T-helper 1 cell (primary cell): ENCODE data around the gene CACNB4.
A peak's percentile ranks its signal among the peaks of the same experiment; 100 is the strongest.
"Not testable (repeated sequence)": the region's sequence is repeated elsewhere in the genome, so short reads cannot be mapped to it uniquely, and the experiment has no call there.

Experiments
- DNase-seq, 5 donors: peaks; one replicate each; pipeline ENCODE4 v3.0.0-alpha.2; 2012 to 2020

Gene CACNB4

DNA sequence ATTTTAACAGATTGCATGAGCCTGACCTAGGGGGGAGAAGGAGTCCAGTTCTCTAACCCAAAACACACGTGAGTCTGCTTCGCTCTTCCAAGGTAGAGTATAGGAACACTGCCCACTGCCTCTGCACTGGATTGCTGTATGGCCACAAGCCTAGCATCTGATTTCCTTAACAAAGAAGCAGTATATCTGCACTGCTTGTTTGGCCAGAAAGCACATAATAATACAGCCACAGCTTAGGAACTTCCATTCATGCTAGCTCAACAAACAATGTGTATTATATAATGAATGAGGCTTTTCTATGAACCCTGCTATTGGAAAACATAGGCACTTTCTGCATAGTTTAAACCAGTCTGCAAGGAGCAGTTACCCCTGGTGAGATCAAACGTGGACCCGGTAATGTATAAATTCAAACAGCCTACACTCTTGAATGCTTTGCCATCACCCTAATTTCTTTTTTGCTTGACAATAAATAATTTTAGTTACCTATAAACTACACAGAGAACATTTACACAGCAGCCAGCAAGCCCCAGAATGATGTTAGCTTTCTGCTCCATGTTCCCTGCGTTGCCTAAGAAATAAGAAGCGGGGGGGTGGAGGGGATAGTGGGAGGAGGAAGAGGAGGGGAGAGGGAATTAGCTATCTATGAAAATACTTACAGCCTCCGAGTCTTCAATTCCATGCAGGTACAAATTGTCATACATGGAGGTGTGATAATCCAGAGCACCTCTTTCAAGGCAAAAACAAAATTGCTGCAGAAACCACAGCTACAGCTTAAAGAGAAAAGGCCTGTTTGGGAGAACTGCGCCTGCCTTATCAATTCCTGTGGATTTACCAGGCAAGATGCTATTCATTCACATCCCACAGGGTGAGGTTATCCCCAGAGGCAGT lies 125.6 kb downstream of the CACNB4 start:
- no peak for DNase-seq

DNA sequence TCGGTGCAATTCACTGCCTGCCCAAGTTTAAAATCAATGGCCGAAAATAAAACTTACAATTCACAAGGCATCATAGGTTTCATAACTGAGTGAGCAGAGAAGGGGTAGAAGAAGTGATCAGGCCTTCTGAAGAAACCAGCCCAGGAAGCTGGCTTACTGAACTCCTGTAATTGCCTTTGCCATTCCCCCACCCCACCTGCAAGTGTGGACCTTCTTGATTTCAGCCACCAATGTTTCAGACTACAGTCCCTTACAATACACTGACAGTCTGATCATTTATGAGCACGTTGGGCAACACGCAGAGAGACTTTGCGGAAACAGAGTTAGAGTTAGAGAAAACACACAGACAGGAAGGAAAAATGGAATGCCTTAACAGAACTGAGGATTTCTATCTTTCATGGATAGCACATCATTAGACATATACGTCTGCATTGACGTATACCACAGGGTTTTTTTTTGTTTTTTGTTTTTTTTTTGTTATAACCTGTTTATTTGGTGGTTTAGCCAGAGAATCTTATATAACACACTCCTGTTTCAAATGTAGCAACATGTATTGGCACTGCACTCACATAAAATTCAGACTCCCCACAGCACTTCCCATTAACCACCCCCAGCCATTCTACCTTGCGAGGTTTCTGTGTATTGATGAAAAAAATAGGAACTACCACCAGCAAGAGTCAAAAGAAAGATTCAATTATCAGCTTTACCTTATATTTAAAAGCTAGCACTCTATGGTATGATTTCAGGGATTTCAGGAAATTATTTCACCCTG lies 126.4 kb downstream of the CACNB4 start:
- DNase-seq = no peak

DNA sequence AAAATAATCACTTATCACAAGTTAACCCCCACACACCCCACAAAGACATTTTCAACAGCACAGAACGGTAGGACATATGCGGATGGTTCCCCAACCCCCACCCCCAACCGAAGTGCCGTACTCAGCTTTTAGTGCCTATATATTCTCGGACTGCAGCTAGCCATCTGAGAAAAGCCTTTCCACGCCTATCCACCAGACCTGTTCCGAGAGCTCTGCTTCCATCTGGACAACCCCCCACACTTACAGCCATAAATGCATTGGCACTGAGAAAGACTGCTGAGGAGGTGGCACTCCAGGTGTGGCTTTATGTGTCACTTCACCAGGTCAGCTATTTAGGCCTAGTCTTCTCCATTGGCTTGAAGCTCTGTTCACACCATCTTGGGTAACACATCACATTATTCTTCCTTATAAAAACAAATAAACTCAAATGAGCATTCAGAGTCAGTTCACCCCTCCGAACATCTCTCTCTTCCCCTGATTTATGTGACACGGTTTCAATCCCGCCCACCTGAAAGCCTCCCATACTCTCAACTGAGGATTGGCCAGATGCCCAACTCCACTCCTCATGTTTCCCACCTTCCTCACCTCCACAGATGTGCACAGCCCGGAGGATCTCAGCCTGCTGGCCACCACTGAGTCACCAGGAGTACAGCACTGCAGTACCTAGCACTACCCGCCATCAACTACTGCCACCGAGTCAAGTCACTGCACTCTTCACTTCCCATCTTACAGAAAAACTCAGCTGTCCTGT lies 127.4 kb downstream of the CACNB4 start:
- DNase-seq = no peak

DNA sequence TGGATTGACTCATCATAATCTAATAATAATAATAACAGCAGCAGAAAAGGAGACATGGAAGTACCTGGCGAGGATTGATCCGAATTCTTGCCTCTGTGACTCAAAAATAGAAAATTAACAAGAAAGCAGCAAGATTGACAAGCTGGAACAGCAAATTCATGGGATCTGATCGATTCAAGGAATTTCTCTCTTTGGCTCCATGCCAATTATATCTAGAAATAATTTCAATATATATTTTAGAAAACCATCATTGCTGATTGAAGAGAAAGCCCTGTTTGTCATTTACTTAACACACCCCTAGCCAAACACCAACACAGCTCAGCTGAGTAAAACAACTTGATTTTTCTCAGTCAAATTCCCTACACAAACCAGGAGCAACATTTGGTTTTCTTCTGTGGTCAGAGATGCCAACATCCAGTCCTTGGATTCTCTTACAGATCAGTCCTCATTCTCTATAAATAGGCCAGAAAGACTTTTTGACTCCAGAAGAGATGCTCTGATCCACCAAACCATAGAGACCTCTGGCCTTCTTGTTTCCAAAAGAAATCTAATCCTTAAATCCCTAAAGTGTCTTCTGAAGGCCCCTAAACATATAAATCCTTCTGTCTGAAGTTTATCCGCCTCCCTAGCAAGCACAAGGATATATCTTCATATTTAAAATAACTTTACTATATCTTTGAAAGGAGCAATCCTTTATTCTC lies 129.9 kb downstream of the CACNB4 start:
- DNase-seq = no peak

DNA sequence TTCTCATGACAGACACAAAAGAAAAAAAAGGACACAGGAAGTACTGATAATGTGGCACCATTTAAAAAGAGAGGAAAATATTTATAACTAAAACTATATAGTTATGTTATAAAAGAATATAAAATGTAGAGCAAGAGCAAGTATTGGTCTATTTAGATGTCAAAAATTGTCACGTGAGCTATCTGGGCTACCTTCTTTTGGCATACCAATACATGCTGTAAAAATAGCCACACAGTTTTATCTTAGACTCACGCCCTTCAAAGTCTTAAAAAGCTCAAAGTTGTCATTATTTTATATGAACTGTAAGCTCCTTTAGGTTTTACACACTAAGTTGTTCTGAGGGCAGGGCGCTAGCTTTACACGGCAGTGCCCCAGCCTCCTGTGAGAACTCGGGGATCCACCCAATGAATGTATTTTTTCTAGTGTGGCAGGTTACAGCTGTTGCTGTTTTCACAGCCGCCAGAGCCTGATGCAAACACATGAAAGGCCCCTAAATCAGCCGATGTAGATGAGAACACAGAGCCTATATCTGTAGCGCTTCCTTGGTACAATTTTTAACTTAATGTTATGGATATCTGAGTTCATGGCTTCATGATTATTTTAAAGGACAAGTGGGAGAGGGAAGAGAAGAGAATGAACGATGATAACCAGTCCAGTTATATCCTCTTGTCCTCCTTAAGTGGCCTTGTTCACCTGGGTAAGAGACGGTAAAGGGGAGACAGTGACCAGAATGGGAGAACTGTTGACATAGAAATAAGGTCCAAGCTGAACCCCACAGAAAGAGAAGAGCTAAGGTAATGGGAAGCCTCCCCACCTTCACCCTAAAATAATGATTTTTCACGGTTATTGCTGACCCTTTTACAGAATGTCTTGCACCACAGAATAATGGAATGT lies 130.8 kb downstream of the CACNB4 start:
- no peak for DNase-seq

DNA sequence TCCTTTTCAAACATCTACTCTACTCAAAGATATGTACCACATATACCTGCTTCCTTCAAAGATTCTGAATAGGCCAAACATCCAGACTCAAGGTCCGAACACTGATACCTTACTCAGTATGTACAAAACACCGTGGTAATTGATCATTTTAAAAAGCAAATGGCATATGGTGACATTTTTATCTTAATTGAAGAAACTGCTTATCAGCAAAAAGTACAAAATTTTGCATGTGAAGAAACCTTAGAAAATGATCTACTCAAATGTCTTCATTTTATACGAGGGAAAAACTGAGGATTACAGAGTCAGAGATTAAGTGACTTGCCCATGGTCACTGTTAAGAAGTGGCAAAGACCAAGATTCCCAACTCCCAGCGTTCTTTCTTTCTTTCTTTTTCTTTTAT lies 133.0 kb downstream of the CACNB4 start:
- no peak for DNase-seq

DNA sequence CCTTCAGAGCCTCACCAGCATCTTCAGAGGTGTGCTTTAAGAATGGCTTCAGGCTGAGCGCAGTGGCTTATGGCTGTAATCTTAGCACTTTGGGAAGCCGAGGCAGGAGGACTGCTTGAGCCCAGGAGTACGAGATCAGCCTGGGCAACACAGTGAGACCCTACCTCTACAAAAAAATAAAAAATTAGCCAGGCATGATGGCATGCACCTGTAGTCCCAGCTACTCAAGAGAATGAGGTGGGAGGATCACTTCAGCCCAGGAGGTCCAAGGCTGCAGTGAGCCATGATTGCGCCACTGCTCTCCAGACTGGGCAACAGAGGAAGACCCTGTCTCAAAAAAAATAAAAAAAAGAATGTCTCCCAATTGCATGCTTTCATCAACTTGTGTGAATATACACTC lies 137.3 kb downstream of the CACNB4 start:
- DNase-seq = no peak

DNA sequence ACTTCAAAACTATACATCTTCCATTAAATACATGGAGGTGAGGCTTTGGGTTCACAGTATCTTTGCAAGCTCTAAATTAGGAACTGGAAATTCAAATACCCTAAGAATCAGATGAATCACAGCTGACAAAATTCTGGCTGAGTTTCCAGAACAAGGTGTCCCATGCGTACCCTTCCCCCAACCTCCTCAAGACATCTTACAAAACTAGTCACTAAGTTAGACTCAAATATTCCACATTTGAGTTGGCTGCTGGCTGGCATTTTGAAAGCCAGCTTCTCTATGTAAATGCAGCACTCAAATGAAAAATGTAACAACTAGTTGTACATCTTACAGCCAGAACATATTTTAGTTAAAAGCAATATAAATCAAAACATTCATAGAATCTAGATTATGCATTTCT lies 139.6 kb downstream of the CACNB4 start:
- no peak for DNase-seq

DNA sequence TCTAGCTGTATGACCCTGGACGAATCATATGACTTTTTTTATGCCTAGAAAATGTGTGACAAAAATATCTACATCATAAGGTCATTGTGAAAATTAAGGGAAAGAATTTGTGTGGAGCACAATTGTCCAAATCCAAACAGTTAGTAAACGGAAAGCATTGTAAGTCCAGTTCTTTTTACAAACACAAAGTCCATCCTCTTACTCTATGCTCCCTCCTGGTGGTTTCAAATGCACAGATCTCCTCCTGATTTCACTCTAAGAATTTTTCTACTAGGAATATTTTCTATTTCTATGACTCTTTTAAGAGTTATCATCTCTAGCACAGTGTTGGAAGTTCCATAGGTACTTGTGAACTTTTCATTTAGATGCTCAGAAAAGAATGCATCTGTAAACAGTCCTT lies 145.4 kb downstream of the CACNB4 start:
- no peak for DNase-seq

DNA sequence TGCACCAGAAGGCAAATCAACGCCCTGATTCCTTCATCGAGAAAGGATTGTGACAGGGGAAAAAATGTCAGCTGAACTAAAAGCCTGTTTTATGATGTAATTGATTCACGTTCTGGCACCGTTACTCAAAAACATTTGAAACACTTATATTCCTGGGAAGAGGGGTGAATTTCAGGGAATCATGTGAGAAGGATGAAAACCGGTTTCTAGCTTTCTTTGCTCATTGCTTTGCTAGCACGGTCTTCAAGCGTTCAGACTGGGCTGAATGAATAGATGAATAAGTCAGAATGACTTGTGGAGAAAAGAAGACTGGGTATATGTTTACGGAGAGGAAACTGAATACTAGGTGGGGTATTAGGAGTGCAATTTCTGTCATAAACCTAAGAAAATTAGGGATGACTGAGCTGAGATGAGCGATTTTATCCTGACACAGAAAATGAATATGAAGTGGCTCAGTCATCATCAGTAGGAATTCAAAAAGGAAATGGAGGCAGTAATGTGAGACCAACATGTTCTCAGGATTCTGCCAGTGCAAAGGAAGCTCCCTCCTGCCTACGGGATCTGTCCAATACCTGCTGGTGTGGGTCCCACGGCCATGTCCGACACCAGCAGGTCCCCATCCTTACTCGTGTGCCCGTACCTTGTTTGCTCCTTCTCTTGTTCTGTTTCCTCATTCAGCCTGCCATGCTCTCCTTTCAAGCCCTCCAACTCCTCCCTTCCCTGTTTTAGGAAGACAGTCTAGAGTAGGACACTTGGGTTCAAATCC lies 146.0 kb downstream of the CACNB4 start:
- no peak for DNase-seq

DNA sequence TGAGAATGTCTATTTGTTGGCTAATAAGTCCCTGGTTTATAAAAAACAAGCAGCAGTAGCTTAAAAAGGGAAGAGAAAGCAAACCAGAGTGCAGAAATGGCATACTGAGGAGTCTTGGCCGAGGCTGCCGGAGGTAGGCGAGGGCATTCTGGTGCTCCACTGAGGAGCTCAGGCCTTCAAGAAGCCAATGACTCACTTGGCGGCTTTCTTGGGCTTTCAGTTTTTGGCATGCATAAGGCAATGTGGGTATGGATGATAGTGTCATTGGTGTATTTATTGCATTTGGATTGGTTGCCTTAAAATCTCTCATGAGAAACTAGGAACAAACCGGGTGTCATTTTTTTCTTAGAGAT lies 151.1 kb downstream of the CACNB4 start:
- DNase-seq = no peak

DNA sequence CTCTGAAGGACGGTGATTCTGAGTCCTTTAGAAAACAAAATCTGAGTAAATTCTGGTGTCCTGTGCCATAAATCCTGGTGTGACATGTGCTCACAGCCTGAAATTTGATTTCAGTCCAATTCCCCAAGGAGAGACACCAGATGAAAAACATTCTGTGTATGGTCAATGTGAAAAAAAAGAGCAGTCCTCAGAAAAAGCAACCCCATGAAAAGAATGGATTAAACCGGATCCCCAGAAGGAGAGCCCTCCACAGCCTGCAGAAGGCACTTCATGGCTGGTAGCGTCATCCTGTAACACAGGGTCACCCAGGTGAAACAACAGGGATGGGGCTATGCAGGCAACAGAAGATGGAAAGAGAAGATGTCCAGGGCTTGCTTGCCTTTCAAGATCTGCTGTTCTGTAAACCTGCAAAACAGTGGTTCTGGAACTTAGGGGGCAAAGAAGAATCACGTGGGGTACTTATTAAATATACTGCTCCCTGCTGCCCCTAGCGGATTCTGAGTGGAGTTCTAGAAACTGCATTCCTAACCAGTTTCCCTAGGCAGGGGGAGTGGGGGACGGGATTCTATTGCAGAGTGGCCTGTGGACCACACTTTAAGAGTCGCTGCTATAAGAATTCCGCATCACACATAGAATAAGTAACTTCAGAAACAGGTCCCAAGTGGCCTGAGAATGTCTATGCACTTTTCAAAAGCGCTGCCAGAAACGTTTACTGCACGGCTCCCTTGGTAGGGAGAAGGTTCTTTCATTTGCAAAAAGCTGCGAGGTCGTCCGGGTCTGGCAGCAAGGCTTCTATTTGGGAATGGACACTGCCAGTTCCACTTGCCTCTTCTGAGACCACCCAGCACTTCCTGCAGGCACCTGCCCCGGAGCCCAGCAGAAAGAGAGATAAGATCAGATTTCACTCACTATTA lies 151.7 kb downstream of the CACNB4 start:
- peak in 1 of 5 donors; percentile 8 for DNase-seq

DNA sequence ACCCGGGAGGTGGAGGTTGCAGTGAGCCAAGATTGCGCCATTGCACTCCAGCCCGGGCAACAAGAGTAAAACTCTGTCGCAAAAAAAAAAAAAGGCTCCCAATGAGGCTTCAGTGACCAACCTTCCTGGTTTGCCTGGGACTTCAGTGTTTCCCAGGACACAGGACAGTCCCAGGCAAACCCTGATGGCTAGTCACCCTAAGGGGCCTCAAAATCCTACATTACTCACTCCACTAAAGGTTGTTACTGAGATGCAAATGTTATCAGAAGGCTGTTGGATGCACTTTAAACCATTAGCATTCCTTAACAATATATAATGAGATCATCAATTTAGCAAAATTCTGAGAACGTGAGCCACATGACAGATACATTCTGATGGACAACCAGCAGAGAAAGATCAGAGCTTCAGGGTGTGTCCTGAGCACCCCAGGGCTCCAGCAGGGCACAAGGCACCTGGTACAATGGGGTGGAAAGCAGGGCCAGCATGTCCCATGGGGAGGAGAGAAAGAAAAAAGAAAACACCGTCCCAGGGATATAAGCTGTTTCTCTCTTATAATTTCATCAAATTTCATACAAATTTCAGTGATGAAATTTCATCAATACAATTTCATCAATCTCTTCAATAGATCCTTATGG lies 152.5 kb downstream of the CACNB4 start:
- no peak for DNase-seq

DNA sequence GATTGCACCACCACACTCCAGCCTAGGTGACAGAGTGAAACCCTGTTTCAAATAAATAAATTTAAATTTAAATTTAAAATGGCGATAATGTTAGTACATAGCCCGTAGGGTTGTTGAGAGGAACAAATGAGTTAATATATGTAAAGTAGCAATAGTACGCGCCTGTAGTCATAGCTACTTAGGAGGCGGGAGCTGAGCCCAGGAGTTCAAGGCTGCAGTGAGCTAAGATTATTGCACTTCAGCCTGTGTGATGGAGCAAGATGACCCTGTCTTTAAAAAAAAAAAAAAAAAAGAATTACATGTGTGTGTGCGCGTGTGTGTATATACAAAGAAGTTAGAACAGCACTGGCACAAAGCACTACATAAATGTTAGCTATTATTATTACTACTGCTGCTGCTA lies 153.2 kb downstream of the CACNB4 start:
- DNase-seq = no peak

DNA sequence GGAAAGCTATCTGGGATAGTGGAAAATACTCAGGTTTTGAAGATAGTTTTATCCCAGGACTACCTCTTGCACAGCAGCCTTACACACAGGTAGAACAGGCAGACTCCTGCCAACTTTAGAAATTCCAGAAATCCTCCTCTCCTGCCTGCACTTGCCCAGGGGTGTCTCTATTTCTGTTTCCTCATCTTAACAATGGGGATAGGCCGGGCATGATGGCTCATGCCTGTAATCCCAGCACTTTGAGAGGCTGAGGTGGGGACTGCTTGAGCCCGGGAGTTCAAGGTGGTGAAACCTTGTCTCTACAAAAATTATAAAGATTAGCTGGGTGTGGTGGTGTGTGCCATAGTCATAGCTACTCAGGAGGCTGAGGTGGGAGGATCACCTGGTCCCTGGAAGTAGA lies 153.7 kb downstream of the CACNB4 start:
- no peak for DNase-seq

DNA sequence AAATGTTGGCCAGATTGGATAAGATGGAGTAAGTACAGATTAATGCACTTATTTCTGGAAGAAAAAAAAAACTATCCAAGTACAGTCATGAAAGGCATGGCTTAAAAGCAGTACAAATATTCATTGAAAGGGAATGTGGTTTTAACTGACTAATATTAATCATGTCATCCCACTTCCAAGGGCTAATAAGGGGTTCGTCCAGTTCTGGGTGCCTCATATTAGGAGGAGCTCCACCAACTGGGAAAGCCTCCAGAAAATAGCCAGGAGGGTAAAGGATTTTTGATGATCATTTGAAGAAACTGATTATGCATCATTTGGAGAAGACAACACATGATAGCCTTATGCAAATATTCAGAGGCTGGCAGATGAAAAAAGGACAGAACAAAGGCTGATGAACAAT lies 155.4 kb downstream of the CACNB4 start:
- DNase-seq = no peak

DNA sequence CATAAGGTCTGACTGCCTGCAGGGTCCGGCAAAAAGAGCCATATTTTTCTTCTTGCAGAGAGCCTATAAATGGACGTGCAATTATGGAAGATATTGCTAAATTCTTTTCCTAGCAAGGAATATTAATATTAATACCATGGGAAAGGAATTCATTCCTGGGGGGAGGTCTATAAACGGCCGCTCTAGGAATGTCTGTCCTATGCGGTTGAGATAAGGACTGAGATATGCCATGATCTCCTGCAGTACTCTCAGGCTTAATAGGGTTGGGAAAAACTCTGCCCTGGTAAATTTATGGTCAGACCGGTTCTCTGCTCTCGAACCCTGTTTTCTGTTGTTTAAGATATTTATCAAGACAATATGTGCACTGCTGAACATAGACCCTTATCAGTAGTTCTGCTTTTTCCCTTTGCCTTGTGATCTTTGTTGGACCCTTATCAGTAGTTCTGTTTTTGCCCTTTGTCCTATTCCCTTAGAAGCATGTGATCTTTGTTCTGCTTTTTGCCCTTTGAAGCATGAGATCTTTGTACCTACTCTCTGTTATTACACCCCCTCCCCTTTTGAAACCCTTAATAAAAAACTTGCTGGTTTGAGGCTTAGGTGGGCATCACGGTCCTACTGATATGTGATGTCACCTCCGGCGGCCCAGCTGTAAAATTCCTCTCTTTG lies 156.2 kb downstream of the CACNB4 start:
- not testable (repeated sequence) for DNase-seq

DNA sequence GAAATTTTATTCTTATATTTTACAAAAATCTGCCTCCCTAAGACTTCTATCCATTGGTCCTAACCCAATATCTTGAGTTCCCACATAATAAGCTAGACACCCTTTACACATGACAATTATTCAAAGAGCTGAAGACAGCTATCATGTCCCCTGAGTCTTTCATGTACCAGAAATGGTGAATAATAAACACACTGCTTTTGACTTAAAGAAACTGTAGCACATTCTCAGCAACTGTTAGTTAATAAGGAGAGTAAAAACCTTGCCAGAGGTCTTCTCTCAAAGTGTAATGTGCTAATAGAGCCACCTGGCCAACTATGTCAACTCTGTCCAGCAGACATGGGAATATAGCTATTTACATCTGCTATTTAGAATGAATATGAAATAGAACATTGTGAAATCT lies 160.9 kb downstream of the CACNB4 start:
- no peak for DNase-seq

DNA sequence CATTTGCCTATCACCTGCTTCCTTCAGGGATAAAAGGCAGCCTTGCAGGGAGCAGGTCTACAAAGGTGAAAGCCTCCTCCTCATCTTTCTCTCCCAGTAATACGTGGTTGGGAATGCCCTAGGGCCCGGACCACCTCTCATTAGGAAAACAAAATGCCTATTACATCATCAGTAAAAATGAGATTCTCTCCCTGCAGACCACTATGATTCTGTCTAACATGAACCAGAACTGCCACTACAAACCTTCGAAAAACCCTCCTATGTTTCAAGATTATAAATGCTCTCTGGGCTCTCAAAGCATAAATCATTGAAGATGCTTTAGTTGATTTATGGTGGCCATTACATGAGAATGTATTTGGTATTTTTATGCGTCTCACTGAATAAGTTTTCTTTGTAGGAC lies 162.2 kb downstream of the CACNB4 start:
- DNase-seq = no peak
